Measurements from ENCODE around the gene SLC35A1. TPM values are rescaled to one million over a fixed set of nuclear protein-coding genes. Genes with fewer than 3 reads are reported as not detected.

SLC35A1 gene
- total and polyA plus RNA-seq, 2 of the 4 experiments (the other 2 are of a cell fraction) = 9.7 to 12.4 TPM

GRCh38 chr6:87551799-87552198 is 79.0 kb downstream of the SLC35A1 start:
- Histone ChIP-seq H3K4me2 (ENCODE audit: low read depth, low read length) (no peak overlapping the region), H3K4me3 (ENCODE audit: insufficient read depth, low read depth, low read length) (no peak overlapping the region), H4K91ac (ENCODE audit: insufficient read depth, low read depth, low read length) (no peak overlapping the region), H4K8ac (ENCODE audit: low read depth in 2 of 2, low read length in 2 of 2) (no peak overlapping the region), H2AK5ac (ENCODE audit: low read depth, low read length) (no peak overlapping the region), H2AK9ac (replicated peaks; ENCODE audit: low read depth, low read length, poor library complexity) (no peak overlapping the region), H3K27ac (ENCODE audit: insufficient read depth, low read length) (no peak overlapping the region), H2BK5ac (ENCODE audit: low read depth, low read length, poor library complexity, severe bottlenecking) (no peak overlapping the region), H3K9ac (ENCODE audit: low read depth, low read length) (no peak overlapping the region), H2BK120ac (ENCODE audit: low read depth, low read length) (no peak overlapping the region), H3K23ac (ENCODE audit: low read depth, low read length) (no peak overlapping the region), H4K5ac (ENCODE audit: low read depth, low read length) (no peak overlapping the region), H4K20me1 (ENCODE audit: insufficient read depth, low read length) (no peaks in the 10 kb centered on the region), H3K9me1 (ENCODE audit: insufficient read depth, low read length) (no peaks in the 10 kb centered on the region), H3K4ac (ENCODE audit: low read depth, low read length) (no peak overlapping the region), H2BK20ac (ENCODE audit: low read depth, low read length) (no peak overlapping the region), H2BK15ac (ENCODE audit: low read depth, low read length) (no peak overlapping the region), H3K56ac (ENCODE audit: extremely low read depth, insufficient read depth, low read length) (no peak overlapping the region), H3K4me1 (ENCODE audit: control insufficient read depth, insufficient read depth, low read length) (no peaks in the 10 kb centered on the region), H3K9me3 (ENCODE audit: control insufficient read depth, insufficient read depth, low read length) (no peaks in the 10 kb centered on the region), H3K18ac (ENCODE audit: low read depth, low read length) (no peak overlapping the region), H3K36me3 (ENCODE audit: control insufficient read depth, insufficient read depth, low read length) (peaks cover 34% of the 10 kb centered on the region), H3K14ac (replicated peaks; ENCODE audit: low read depth, low read length) (no peak overlapping the region), H3K27me3 (ENCODE audit: control insufficient read depth, insufficient read depth, low read length) (no peaks in the 10 kb centered on the region), H2AFZ (replicated peaks; ENCODE audit: low read length, poor library complexity) (no peak overlapping the region), H3K79me1 (ENCODE audit: low read depth in 1 of 2, low read length in 2 of 2) (peaks cover 4 to 26% of the 10 kb centered on the region in 2 experiments; a peak in 3 of 4 replicates)
- DNase-seq (no peak), ATAC-seq (ENCODE audit: low read depth) (no peak)
- in situ Hi-C loops (cut with MboI; ENCODE audit: low sequenced_read_pairs) (loop anchor here (25.0 kb wide), 1 partner anchor 1311 kb away; no protein-coding TSS in a partner anchor), dilution Hi-C loops (cut with HindIII; ENCODE audit: low sequenced_read_pairs, unreplicated experiment) (no loop called here), intact Hi-C loops (cut with micrococcal nuclease) (loop anchor here (5.0 kb wide), 1 partner anchor 36 kb away; the partner anchor contains the start of gene RARS2)
- WGBS, 2 experiments (ENCODE audit: extremely low coverage in 2 of 2, insufficient read length in 1 of 2) = no CpG with 5 or more reads among the region's 2 CpGs
- TF ChIP-seq MAFK (IDR thresholded peaks at IDR 0.05; ENCODE audit: low read depth, low read length) = no peak
- TF ChIP-seq ELK1 (IDR thresholded peaks at IDR 0.05; ENCODE audit: borderline replicate concordance, low read depth, low read length) = no peak
- no peak for TF ChIP-seq CTCF (conservative IDR thresholded peaks at IDR 0.05; ENCODE audit: low read depth, low read length)
- no peak for TF ChIP-seq NFE2L2 (IDR thresholded peaks at IDR 0.05; ENCODE audit: low read depth, low read length)
- no peak for TF ChIP-seq SMC3 (IDR thresholded peaks at IDR 0.05; ENCODE audit: low read depth, low read length)
- TF ChIP-seq CEBPB (IDR thresholded peaks at IDR 0.05; ENCODE audit: low read depth, low read length) = no peak
- no peak for TF ChIP-seq RCOR1 (IDR thresholded peaks at IDR 0.05; ENCODE audit: insufficient replicate concordance, low read length)
- no peak for TF ChIP-seq BHLHE40 (IDR thresholded peaks at IDR 0.05; ENCODE audit: low read depth, low read length)
- no peak for TF ChIP-seq CHD1 (IDR thresholded peaks at IDR 0.05; ENCODE audit: low read depth, low read length)
- no peak for TF ChIP-seq POLR2A (IDR thresholded peaks at IDR 0.05; ENCODE audit: low read depth, low read length)
- CTCF ChIA-PET = no interaction called here
- no TSS peak for BruUV-seq (replicated peaks)
- POLR2A ChIA-PET (ENCODE audit: unreplicated experiment) = no interaction called here

Data from IMR-90 (cell line).